GM13976 (cell line): ENCODE measurements around the gene TSPAN9.

Experiments used
- DNase-seq: peaks from one replicate; pipeline ENCODE4 v3.0.0; 2012; ENCODE audit warnings: low spot score
- in situ Hi-C: fragments of 300-500 bp; cut with MboI; formaldehyde crosslinking; loops from one replicate; pipeline ENCODE4 v1.12.0; 2022; ENCODE audit warnings: low sequenced_read_pairs, mixed read lengths, inconsistent platforms; ENCODE audit not compliant: unreplicated experiment
- TF ChIP-seq, protein P1 (sequence below): IDR thresholded peaks from 2 replicates; pipeline ENCODE4 v1.5.1; 2012; ENCODE audit warnings: borderline replicate concordance, mild to moderate bottlenecking; ENCODE audit not compliant: insufficient read depth; ENCODE audit errors: extremely low read depth, missing control alignments, control extremely low read depth

Gene TSPAN9

GRCh38 chr12:3132636-3133404 lies 55.6 kb downstream of the TSPAN9 start:
- in situ Hi-C loops, result loop anchor here (10.0 kb wide), 1 partner anchor 142 kb away; no protein-coding TSS in a partner anchor
- TF ChIP-seq, protein P1, sequence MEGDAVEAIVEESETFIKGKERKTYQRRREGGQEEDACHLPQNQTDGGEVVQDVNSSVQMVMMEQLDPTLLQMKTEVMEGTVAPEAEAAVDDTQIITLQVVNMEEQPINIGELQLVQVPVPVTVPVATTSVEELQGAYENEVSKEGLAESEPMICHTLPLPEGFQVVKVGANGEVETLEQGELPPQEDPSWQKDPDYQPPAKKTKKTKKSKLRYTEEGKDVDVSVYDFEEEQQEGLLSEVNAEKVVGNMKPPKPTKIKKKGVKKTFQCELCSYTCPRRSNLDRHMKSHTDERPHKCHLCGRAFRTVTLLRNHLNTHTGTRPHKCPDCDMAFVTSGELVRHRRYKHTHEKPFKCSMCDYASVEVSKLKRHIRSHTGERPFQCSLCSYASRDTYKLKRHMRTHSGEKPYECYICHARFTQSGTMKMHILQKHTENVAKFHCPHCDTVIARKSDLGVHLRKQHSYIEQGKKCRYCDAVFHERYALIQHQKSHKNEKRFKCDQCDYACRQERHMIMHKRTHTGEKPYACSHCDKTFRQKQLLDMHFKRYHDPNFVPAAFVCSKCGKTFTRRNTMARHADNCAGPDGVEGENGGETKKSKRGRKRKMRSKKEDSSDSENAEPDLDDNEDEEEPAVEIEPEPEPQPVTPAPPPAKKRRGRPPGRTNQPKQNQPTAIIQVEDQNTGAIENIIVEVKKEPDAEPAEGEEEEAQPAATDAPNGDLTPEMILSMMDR, result no peak
- DNase-seq, result no peak

DNA sequence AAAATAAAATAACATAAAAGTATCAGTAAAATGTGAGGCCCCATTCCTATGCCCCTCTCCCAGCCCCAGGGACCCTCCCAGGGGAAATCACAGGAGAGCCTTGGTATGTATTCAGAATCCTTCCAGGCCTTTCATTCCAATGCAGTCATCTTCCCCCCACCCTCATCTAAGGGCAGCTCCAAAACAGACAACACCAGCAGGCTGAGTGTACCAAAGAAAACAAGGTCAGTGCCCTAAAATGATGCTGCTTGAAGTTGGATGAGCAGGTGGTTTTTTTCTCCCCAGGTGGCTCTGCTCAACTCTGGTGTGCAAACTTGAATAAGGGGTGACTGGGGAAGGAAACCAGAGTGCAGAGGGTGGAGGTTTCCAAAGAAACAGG lies 56.2 kb downstream of the TSPAN9 start:
- in situ Hi-C loops, result loop anchor here (10.0 kb wide), 1 partner anchor 141 kb away; no protein-coding TSS in a partner anchor
- no peak for DNase-seq
- TF ChIP-seq, protein P1, result no peak

DNA sequence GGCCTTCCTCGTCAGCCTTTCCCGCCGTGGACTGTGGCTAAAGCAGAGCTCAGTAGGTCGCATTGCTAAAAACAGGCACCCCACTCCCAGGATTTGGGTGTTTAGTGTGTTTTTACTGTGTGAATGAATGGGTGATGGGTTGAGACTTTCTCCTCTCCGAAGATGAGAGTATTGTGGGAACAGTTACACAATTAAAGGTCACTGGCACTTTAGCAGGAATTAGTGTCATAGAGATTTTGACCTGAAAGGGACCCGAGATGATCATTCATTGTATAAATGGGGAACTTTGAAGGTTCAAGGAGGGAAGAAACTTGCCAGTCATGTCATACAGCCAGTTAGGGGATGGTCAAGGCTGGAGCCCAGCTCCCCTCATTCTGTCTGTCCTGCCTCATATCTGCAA lies 56.9 kb downstream of the TSPAN9 start:
- DNase-seq, result no peak
- TF ChIP-seq, protein P1, result no peak
- in situ Hi-C loops, result loop anchor here (10.0 kb wide), 1 partner anchor 141 kb away; no protein-coding TSS in a partner anchor

DNA sequence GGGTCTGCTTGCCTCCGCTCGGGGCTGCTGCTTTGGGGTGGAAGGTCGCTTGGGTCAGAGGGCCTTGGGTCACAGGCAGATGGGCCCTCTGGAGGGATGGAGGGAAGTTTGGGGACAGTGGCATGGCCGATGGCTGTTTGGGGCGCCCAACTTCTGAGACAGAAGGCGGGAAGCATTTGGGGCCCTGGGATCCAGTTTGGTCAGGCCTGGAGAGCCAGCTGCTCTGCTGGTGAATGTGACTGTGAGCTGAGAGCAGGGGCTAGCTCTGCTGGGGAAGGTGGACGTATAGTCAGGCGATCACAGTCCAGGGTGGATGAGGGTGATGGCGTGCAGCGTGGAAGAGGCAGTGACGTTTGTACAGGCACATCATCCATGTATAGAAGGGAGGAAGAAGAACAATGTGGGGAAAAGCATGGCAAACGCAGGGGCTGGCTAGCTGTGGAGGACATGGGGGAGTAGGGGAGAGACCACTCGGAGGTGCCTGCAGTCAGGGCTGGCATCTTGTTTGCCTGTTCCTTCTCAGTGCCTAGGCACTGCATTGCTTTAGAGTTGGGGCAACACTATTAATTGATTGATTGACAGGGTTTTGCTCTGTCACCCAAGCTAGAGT lies 57.5 kb downstream of the TSPAN9 start:
- TF ChIP-seq, protein P1, result no peak
- in situ Hi-C loops, result loop anchor here (10.0 kb wide), 1 partner anchor 140 kb away; no protein-coding TSS in a partner anchor

DNA sequence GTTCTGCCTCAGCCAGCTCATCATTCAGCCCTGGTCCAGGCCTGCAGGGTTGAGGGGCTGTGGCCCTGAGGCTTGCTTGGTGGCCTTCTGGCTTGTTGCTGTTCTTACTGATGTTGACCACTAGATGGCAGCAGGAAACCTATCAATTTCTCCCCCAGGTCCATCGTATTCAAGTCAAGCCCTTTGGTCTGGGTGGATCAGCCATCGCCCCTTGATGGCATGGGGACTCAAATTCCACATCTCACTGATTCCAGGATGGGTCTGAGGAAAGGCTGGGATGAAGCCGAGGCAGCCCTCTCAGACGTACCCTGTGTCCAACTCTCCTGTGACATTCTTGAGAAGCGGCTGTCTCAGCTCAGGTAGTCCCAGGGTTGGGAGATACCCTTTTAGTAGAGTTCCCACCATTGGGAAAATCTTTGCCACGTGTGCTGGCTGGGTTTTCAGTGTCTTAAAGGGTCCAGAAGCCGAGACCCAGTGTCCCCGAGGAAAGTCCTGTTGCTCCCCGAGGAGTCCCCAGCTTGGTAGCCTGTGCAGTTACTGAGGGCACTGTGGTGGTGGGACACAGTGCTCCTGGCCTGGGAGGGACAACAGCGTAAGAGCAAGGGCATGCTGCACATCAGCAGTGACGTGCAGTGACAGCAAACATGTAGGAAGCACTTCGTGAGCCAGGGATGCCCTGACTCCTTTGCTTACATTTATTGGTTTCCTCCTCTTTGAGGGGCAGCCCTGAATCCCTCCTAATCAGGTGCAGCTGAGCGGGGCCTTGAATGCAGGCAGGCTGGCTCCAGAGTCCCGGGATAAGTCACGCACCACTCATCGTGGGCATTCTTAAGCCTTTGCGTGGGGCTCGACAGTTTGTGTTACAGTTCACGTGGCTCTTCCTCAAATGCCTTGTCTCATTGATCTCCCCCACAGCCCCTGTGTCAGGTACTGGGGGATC lies 58.6 kb downstream of the TSPAN9 start:
- TF ChIP-seq, protein P1, result peak; percentile 67
- in situ Hi-C loops, result loop anchor here (10.0 kb wide), 1 partner anchor 139 kb away; no protein-coding TSS in a partner anchor
- DNase-seq, result peak; percentile 89

More for the DNA sequence above, 57.5 kb downstream of the TSPAN9 start:
- no peak for DNase-seq
